ENCODE measurements around the gene ATP13A1. TPM values are rescaled to one million over a fixed set of nuclear protein-coding genes. Genes with fewer than 3 reads are reported as not detected.
A peak's percentile ranks its signal among the peaks of the same experiment; 100 is the strongest.

Gene ATP13A1
- total RNA-seq, 1 donor, result 35.1 TPM

GRCh38 chr19:19655641-19656343 lies 7.7 kb downstream of the ATP13A1 start:
- no peak for DNase-seq (ENCODE audit: low read depth)
- H3K4me3 ChIP-seq (ENCODE audit: low read depth, low read length), result no peak overlapping the region
- TF ChIP-seq, protein P1, sequence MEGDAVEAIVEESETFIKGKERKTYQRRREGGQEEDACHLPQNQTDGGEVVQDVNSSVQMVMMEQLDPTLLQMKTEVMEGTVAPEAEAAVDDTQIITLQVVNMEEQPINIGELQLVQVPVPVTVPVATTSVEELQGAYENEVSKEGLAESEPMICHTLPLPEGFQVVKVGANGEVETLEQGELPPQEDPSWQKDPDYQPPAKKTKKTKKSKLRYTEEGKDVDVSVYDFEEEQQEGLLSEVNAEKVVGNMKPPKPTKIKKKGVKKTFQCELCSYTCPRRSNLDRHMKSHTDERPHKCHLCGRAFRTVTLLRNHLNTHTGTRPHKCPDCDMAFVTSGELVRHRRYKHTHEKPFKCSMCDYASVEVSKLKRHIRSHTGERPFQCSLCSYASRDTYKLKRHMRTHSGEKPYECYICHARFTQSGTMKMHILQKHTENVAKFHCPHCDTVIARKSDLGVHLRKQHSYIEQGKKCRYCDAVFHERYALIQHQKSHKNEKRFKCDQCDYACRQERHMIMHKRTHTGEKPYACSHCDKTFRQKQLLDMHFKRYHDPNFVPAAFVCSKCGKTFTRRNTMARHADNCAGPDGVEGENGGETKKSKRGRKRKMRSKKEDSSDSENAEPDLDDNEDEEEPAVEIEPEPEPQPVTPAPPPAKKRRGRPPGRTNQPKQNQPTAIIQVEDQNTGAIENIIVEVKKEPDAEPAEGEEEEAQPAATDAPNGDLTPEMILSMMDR (IDR thresholded peaks at IDR 0.05; ENCODE audit: insufficient read depth, low read length), result no peak

GRCh38 chr19:19655051-19655594 lies 8.4 kb downstream of the ATP13A1 start:
- no peak overlapping the region for H3K4me3 ChIP-seq (ENCODE audit: low read depth, low read length)
- TF ChIP-seq, protein P1 (IDR thresholded peaks at IDR 0.05; ENCODE audit: insufficient read depth, low read length), result no peak
- DNase-seq (ENCODE audit: low read depth), result no peak

- no peak for DNase-seq (ENCODE audit: low read depth)
- TF ChIP-seq, protein P1 (IDR thresholded peaks at IDR 0.05; ENCODE audit: insufficient read depth, low read length), result no peak
- no peak overlapping the region for H3K4me3 ChIP-seq (ENCODE audit: low read depth, low read length)
Measured at GRCh38 chr19:19654441-19654840, 9.0 kb downstream of the ATP13A1 start.

- no peak overlapping the region for H3K4me3 ChIP-seq (ENCODE audit: low read depth, low read length)
- no peak for DNase-seq (ENCODE audit: low read depth)
- TF ChIP-seq, protein P1 (IDR thresholded peaks at IDR 0.05; ENCODE audit: insufficient read depth, low read length), result no peak
Measured at GRCh38 chr19:19653597-19654147, 9.8 kb downstream of the ATP13A1 start.

GRCh38 chr19:19652482-19653295 lies 10.8 kb downstream of the ATP13A1 start:
- TF ChIP-seq, protein P1 (IDR thresholded peaks at IDR 0.05; ENCODE audit: insufficient read depth, low read length), result no peak
- peak; percentile 26 for DNase-seq (ENCODE audit: low read depth)
- no peak overlapping the region for H3K4me3 ChIP-seq (ENCODE audit: low read depth, low read length)

- DNase-seq (ENCODE audit: low read depth), result no peak
- no peak overlapping the region for H3K4me3 ChIP-seq (ENCODE audit: low read depth, low read length)
- TF ChIP-seq, protein P1 (IDR thresholded peaks at IDR 0.05; ENCODE audit: insufficient read depth, low read length), result no peak
Measured at GRCh38 chr19:19651076-19651475, 12.4 kb downstream of the ATP13A1 start.
